Activated T-cell treated with anti-CD3 and anti-CD28 coated beads for 4 hours (primary cell): ENCODE results near the gene SUN3.
"Not testable (repeated sequence)": the region's sequence is repeated elsewhere in the genome, so short reads cannot be mapped to it uniquely, and the experiment has no call there.

Experiments
- DNase-seq: peaks from one replicate; pipeline ENCODE4 v3.0.0-alpha.2; 2020

SUN3 gene

DNA sequence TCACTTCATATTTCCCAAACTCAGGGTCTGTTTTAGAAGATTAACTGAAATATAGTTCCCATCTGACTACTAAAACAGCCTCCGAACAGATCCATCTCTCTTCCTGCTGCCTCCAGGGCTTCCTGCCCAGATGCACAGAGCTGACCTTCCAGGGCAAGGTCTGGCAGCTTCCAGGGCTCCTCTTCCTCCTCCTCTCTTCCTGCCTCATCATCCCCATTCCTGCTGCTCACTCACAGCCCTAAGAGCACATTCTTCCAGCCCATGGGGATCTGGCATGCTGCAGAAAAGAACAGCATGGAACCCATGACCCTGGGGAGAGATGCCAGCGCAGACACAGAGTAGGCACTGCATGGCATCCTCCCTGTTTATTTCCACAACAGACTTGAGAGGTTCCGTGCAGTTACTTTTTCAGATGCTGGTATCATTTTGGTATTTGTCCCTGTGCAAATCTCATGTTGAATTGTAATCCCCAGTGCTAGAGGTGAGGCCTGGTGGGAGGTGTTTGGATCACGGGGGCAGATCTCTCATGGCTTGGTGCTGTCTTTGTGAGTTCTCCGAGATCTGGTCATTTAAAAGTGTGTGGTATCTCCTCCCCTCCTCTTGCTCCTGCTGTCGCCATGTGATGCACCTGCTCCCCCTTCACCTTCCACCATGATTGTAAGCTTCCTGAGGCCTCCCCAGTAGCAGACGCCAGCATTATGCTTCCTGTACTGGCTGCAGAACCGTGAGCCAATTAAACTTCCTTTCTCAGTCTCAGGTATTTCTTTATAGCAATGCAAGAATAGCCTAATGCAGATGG, 85.0 kb downstream of the SUN3 start:
- no peak for DNase-seq

GRCh38 chr7:47942651-47943050, 86.3 kb downstream of the SUN3 start:
- DNase-seq: not testable (repeated sequence)

DNA sequence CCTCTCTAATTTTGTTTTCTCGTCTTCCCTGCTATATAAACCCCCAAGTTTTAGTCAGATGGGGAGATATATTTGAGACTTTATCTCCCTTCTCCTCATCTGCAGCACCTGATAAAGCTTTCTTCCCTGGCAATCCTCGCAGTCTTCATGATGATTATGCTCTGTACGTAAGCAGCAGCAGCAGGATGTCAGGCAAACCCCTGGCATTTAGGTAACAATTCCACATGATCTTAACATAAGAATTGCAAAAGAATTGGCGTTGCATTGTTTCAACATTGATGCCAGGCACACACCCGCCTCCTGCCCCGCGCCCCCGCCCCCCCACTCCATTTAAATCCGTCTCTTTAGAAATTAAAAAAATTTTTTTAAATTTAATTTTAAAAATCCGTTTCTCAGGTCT, 86.8 kb downstream of the SUN3 start:
- DNase-seq: no peak

DNA sequence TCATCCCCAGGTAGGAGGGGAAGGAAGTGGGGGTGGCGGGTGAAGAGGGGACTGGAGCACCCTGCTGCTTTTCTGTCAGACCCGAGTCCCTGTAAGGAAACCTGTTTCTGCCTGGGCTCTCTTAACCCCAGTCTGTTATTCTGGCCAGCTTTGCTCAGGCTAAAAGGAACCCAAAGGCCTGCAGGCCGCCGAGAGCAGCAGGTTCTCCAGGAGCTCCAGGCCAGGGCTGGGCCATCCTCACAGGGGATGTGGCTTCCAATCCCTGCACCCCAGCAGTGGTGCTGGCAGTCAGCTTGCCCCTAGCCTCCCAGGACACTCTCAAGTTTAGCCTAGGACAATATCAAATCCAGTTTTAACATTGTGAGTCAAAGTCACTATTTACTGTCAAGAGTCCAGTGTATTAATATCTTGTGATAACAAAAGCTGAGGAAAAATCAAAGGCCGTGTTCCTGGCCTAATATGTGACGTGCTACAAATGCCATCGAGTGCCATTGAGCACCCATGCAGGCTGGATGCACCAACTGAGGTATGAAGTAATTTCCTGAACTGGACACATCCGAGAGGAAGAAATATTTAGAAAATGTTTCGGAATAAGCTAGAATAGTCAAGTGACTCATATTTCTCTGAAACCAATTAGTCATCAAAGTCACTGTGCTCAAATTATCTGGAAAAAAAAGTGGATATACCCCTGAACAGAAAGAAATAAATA, 87.6 kb downstream of the SUN3 start:
- no peak for DNase-seq

DNA sequence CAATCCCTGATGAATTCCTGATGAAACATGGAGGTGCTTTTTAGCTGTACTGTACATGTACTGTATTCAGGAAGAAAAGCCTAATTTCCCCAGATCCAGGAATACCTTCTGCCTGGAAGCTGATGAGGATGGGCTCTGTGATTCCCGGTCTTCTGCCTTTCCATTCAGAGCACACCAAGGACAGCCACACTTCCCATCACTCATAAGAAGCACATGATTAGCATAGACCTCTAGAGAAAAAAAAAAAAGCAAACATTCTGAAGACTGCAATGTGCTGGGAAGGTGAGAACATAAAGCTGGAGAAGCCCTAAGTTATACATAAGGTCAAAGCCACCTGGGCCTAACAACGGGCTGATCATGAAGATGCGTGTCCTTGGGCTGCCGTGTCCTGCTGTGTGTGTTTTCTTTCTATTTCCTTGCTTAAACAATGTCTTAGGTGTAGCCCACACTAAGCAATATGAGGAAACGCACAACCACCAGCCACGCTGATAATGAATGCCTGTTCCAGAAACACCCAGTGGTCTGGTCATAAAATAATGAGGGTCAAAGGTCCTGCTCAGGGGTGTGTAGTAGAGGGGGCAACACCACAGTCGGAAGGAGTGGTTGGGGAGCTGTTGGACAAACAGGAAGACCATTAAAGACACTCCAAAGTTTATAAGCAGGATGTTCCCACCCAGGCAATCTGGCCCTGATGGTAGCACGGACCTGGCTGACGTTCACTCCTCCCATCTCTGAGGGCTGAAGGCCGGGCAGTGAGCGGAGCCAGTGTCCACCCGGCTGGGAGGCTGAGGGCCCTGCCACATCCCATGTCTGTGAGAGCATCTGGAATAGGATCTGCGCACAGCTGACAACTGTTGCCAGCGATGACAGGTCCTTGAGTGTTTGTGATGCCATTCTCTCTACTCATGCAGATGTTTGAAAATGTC, 88.6 kb downstream of the SUN3 start:
- no peak for DNase-seq

- no peak for DNase-seq
These were observed 89.4 kb downstream of the SUN3 start for GRCh38 chr7:47939425-47940036.

DNA sequence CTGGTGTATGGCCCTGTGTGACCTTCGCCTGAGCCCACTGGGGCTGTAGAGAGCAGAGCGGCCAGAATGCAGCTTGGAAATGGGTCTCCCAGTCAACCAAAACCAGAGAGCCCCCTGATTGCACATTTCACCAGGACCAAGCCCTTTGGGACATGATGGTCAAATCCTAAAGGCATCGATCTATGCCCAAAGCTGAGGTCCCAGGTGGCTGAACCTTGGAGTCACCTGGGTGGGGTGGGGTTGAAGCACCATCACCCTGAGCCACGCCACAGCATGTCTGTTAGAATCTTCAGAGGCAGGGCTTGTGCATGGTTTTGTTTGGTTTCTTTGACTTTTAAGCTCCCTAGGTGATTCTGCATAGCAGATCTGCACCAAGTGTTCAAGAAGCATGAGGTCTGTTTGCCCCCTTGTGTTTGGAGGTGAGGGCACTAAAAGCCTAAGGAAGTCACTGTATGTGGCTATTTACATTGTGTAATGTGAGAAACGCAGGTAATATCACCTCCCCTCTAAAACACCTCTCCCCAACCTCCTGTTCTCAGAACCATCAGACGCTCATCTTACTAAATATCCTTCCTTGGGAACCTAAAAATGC, 90.2 kb downstream of the SUN3 start:
- no peak for DNase-seq

- DNase-seq: no peak
These were observed 91.0 kb downstream of the SUN3 start for GRCh38 chr7:47937711-47938573.
